Astrocyte (in vitro differentiated cells and primary cell): ENCODE results near the gene TEAD1. TPM values are rescaled to one million over a fixed set of nuclear protein-coding genes. Genes with fewer than 3 reads are reported as not detected.

Source experiments
- DNase-seq: peaks from one replicate; pipeline ENCODE4 v3.0.0-alpha.2; 2010; ENCODE audit warnings: low read depth
- FAIRE-seq: peaks from 2 replicates; lab custom pipeline; 2011; peaks lifted over from hg19 to GRCh38; lab: Jason Lieb, UNC
- H2AFZ ChIP-seq: 2 replicates; pipeline ENCODE4 v1.6.0; 2012; ENCODE audit warnings: low read depth, low read length, inconsistent platforms
- H3K27ac ChIP-seq: 2 replicates; pipeline ENCODE4 v1.5.1; 2011; ENCODE audit warnings: low read depth, low read length, inconsistent platforms
- H3K27me3 ChIP-seq: 2 replicates; pipeline ENCODE4 v1.6.0; 2011; ENCODE audit warnings: low read length, inconsistent platforms; ENCODE audit not compliant: insufficient read depth
- H3K36me3 ChIP-seq: 2 replicates; pipeline ENCODE4 v1.5.1; 2011; ENCODE audit warnings: low read length, inconsistent platforms; ENCODE audit not compliant: insufficient read depth
- H3K4me1 ChIP-seq: 2 replicates; pipeline ENCODE4 v1.5.1; 2011; ENCODE audit warnings: low read length, inconsistent platforms; ENCODE audit not compliant: insufficient read depth
- H3K4me2 ChIP-seq: 2 replicates; pipeline ENCODE4 v1.6.0; 2012; ENCODE audit warnings: low read length, inconsistent platforms
- H3K4me3 ChIP-seq: 2 replicates; pipeline ENCODE4 v1.5.1; 2011; ENCODE audit warnings: low read depth, mild to moderate bottlenecking, low read length, inconsistent platforms; ENCODE audit not compliant: insufficient read depth
- H3K79me2 ChIP-seq: 2 replicates; pipeline ENCODE4 v1.6.0; 2012; ENCODE audit warnings: mild to moderate bottlenecking, low read length, inconsistent platforms; ENCODE audit not compliant: insufficient read depth
- H3K9ac ChIP-seq: 2 replicates; pipeline ENCODE4 v1.6.0; 2012; ENCODE audit warnings: mild to moderate bottlenecking, low read length, inconsistent platforms
- H3K9me3 ChIP-seq: 2 replicates; pipeline ENCODE4 v1.5.1; 2012; ENCODE audit warnings: low read depth, mild to moderate bottlenecking, low read length, inconsistent platforms; ENCODE audit not compliant: insufficient read depth
- H4K20me1 ChIP-seq: 2 replicates; pipeline ENCODE4 v1.6.0; 2012; ENCODE audit warnings: low read length, inconsistent platforms; ENCODE audit not compliant: insufficient read depth
- H3K27ac Mint-ChIP-seq: one replicate; pipeline ENCODE4 v1.8.0; 2021; ENCODE audit warnings: mild to moderate bottlenecking, mixed read lengths; ENCODE audit not compliant: unreplicated experiment
- H3K27me3 Mint-ChIP-seq: one replicate; pipeline ENCODE4 v1.8.0; 2021; ENCODE audit warnings: low read depth, mixed read lengths; ENCODE audit not compliant: unreplicated experiment
- H3K36me3 Mint-ChIP-seq: one replicate; pipeline ENCODE4 v1.8.0; 2021; ENCODE audit warnings: low read depth, mixed read lengths; ENCODE audit not compliant: unreplicated experiment
- H3K4me1 Mint-ChIP-seq: one replicate; pipeline ENCODE4 v1.8.0; 2021; ENCODE audit warnings: low read depth, mixed read lengths; ENCODE audit not compliant: unreplicated experiment
- H3K4me3 Mint-ChIP-seq: one replicate; pipeline ENCODE4 v1.8.0; 2021; ENCODE audit warnings: mild to moderate bottlenecking, moderate library complexity, mixed read lengths; ENCODE audit not compliant: unreplicated experiment
- H3K9me3 Mint-ChIP-seq: one replicate; pipeline ENCODE4 v1.8.0; 2021; ENCODE audit warnings: mild to moderate bottlenecking, mixed read lengths; ENCODE audit not compliant: unreplicated experiment
- EZH2 ChIP-seq: IDR thresholded peaks from 2 replicates; pipeline ENCODE4 v1.6.1; 2012; ENCODE audit warnings: mild to moderate bottlenecking, low read length, inconsistent platforms; ENCODE audit not compliant: insufficient read depth
- total RNA-seq: library from RNA; stranded (reverse); gene quantifications from 2 replicates; pipeline ENCODE4 v1.2.1, GENCODE V29; 2021
- TF ChIP-seq, protein P1 (sequence below): IDR thresholded peaks from 2 replicates; pipeline ENCODE4 v1.5.1; 2011; ENCODE audit warnings: low read depth, mild to moderate bottlenecking, inconsistent platforms, low read length, moderate library complexity; ENCODE audit not compliant: insufficient read depth

Gene TEAD1
- total RNA-seq, 1 donor from 2014 or later: 149 TPM

DNA sequence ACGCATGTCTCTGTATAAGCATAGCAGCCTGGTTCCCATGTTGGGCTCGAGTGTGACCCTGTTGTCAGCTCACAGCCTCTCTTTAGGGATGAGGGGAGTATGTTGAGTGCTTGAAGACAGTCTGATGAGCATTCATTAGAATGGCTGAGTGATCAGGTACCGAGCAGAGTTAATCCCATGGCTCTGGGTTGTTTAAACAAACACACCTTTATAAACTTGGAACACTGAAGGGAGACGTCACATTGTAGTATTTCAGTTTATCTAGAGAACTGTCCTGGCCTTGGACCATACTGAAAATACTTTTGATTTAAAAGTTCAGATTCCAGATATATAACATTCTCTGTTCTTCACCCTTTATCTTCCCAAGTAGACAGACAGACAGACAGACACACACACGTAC lies 76.0 kb downstream of the TEAD1 start:
- Histone ChIP-seq H3K36me3 (no peaks in the 10 kb centered on the region), H3K27ac (no peak overlapping the region), H3K4me2 (no peak overlapping the region), H3K79me2 (peaks cover 96% of the 10 kb centered on the region), H4K20me1 (peaks cover 95% of the 10 kb centered on the region), H2AFZ (no peak overlapping the region), H3K9me3 (no peaks in the 10 kb centered on the region), H3K27me3 (no peaks in the 10 kb centered on the region), H3K9ac (no peak overlapping the region), H3K4me1 (peaks cover 28% of the 10 kb centered on the region), H3K4me3 (no peak overlapping the region)
- Mint-ChIP-seq H3K4me3 (no peak overlapping the region), H3K4me1 (peaks cover 37% of the 10 kb centered on the region), H3K36me3 (no peaks in the 10 kb centered on the region), H3K9me3 (no peaks in the 10 kb centered on the region), H3K27ac (no peak overlapping the region), H3K27me3 (no peaks in the 10 kb centered on the region)
- FAIRE-seq (no peak), DNase-seq (no peak)
- TF ChIP-seq, protein P1, sequence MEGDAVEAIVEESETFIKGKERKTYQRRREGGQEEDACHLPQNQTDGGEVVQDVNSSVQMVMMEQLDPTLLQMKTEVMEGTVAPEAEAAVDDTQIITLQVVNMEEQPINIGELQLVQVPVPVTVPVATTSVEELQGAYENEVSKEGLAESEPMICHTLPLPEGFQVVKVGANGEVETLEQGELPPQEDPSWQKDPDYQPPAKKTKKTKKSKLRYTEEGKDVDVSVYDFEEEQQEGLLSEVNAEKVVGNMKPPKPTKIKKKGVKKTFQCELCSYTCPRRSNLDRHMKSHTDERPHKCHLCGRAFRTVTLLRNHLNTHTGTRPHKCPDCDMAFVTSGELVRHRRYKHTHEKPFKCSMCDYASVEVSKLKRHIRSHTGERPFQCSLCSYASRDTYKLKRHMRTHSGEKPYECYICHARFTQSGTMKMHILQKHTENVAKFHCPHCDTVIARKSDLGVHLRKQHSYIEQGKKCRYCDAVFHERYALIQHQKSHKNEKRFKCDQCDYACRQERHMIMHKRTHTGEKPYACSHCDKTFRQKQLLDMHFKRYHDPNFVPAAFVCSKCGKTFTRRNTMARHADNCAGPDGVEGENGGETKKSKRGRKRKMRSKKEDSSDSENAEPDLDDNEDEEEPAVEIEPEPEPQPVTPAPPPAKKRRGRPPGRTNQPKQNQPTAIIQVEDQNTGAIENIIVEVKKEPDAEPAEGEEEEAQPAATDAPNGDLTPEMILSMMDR: no peak
- TF ChIP-seq EZH2: no peak

DNA sequence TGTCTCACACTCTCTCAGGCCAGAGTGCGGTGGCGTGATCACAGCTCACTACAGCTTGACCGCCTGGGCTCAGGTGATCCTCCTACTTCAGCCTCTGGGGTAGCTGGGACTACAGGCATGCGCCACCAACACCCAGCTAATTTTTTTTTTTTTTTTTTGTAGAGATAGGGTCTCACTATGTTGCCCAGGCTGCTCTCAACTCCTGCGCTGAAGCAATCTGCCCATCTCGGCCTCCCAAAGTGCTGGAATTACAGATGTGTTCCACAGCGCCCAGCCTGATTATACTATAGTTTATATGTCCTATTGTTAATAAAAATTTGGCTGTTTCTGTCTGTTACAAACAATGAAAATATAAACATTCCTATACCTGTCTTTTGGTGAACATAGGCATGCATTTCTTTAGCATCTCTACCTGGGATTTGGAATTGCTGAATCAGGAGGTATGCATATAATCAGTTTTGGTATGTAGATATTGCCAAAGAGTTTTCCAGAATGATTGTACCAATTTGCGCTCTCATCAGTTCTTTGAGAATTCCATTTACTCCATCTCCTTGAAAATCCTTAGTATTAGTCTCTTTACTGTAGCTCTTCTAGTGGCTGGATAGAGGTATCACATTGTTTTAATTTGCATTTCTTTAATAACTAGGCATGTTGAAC lies 78.8 kb downstream of the TEAD1 start:
- no peak for TF ChIP-seq EZH2
- TF ChIP-seq, protein P1: no peak
- Histone ChIP-seq H4K20me1 (peaks cover 98% of the 10 kb centered on the region), H3K4me1 (peaks cover 24% of the 10 kb centered on the region), H3K4me2 (no peak overlapping the region), H2AFZ (no peak overlapping the region), H3K79me2 (peaks cover 99% of the 10 kb centered on the region), H3K4me3 (no peak overlapping the region), H3K9me3 (no peaks in the 10 kb centered on the region), H3K27me3 (no peaks in the 10 kb centered on the region), H3K36me3 (no peaks in the 10 kb centered on the region), H3K9ac (no peak overlapping the region), H3K27ac (no peak overlapping the region)
- peaks cover 36% of the 10 kb centered on the region for H3K4me1 Mint-ChIP-seq
- no peak overlapping the region for H3K27ac Mint-ChIP-seq
- DNase-seq (no peak), FAIRE-seq (no peak)
- H3K36me3 Mint-ChIP-seq: peaks cover 2% of the 10 kb centered on the region
- H3K27me3 Mint-ChIP-seq: no peaks in the 10 kb centered on the region
- no peaks in the 10 kb centered on the region for H3K9me3 Mint-ChIP-seq
- H3K4me3 Mint-ChIP-seq: no peak overlapping the region

DNA sequence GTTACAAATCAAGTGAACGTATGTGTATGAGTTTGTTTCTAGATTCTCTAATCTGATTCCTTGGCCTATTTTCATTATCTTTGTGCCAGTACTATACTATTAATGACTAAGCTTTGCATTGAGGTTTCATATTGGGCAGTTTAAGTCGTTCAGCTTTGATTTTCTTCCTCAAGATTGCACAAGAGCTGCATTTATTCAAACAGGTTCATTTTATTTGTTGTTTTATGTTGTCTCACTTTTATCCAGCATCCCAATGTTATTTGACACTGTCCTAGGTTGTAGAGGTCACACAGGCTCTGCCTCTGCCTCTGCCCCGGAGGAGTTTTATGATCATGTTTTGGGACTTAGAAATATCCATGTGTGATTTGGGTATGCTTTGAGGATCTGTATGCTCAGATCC lies 79.8 kb downstream of the TEAD1 start:
- TF ChIP-seq, protein P1: no peak
- TF ChIP-seq EZH2: no peak
- DNase-seq (no peak), FAIRE-seq (no peak)
- Mint-ChIP-seq H3K27ac (peak overlapping the region; percentile 30), H3K27me3 (no peaks in the 10 kb centered on the region), H3K36me3 (peaks cover 2% of the 10 kb centered on the region), H3K4me1 (peaks cover 36% of the 10 kb centered on the region), H3K4me3 (no peak overlapping the region), H3K9me3 (no peaks in the 10 kb centered on the region)
- Histone ChIP-seq H3K27me3 (no peaks in the 10 kb centered on the region), H3K36me3 (no peaks in the 10 kb centered on the region), H3K9me3 (no peaks in the 10 kb centered on the region), H3K27ac (no peak overlapping the region), H3K9ac (no peak overlapping the region), H3K4me3 (no peak overlapping the region), H2AFZ (no peak overlapping the region), H3K4me2 (peak overlapping the region; percentile 45), H3K79me2 (peaks cover 97% of the 10 kb centered on the region), H3K4me1 (peaks cover 24% of the 10 kb centered on the region), H4K20me1 (peaks cover 94% of the 10 kb centered on the region)
